CD4-positive, alpha-beta T cell (primary cell): Measurements from ENCODE around the gene NOTO. TPM values are rescaled to one million over a fixed set of nuclear protein-coding genes. Genes with fewer than 3 reads are reported as not detected.

Experiments
- ATAC-seq: fragments of 200-7000 bp; cut with Tn5 transposase; one replicate; pipeline ENCODE4 v1.10.0; 2022; ENCODE audit warnings: mild to moderate bottlenecking; ENCODE audit not compliant: poor library complexity
- CTCF ChIA-PET: fragments of 350-600 bp; sonication (Branson Sonifier 250); formaldehyde crosslinking; loops from one replicate; lab custom pipeline; 2021; ENCODE audit warnings: antibody characterized with exemption, inconsistent platforms; lab: Charles Lee
- POLR2A ChIA-PET: fragments of 350-600 bp; sonication (Branson Sonifier 250); formaldehyde crosslinking; loops from one replicate; lab custom pipeline; 2021; ENCODE audit warnings: antibody characterized with exemption, inconsistent platforms; lab: Charles Lee
- DNase-seq, 14 experiments: peaks; one replicate each; pipeline ENCODE4 v3.0.0-alpha.2; 2013 to 2020; ENCODE audit warnings: mixed read lengths in 2 of 14
- H3K27ac ChIP-seq, 2 donors: one replicate each; pipeline versions ENCODE4 v1.5.1 to v1.7.0; 2013; ENCODE audit warnings: low read length in 2 of 2, low read depth in 1 of 2, mild to moderate bottlenecking in 1 of 2
- H3K27me3 ChIP-seq, 2 experiments: 1 replicate in 1 of 2; 2 replicates in 1 of 2; pipeline versions ENCODE4 v1.6.1 to v1.7.0; 2013; ENCODE audit warnings: low read length in 2 of 2, control low read depth in 1 of 2, mild to moderate bottlenecking in 1 of 2, moderate library complexity in 1 of 2; ENCODE audit not compliant: insufficient read depth in 2 of 2, control insufficient read depth in 1 of 2
- H3K36me3 ChIP-seq: one replicate; pipeline ENCODE4 v1.6.1; 2013; ENCODE audit warnings: low read length, control low read depth; ENCODE audit not compliant: insufficient read depth
- H3K4me1 ChIP-seq: one replicate; pipeline ENCODE4 v1.6.1; 2013; ENCODE audit warnings: low read length, control low read depth; ENCODE audit not compliant: insufficient read depth
- H3K4me3 ChIP-seq: one replicate; pipeline ENCODE4 v1.5.1; 2013; ENCODE audit warnings: mild to moderate bottlenecking, low read length, moderate library complexity
- H3K9me3 ChIP-seq, 2 experiments: 1 replicate in 1 of 2; 2 replicates in 1 of 2; pipeline versions ENCODE4 v1.6.1 to v1.7.0; 2013; ENCODE audit warnings: low read length in 2 of 2, mild to moderate bottlenecking in 2 of 2, control low read depth in 1 of 2, moderate library complexity in 1 of 2; ENCODE audit not compliant: control insufficient read depth in 1 of 2, insufficient read depth in 1 of 2
- H3K27ac Mint-ChIP-seq: one replicate; pipeline ENCODE4 v1.8.0; 2020; ENCODE audit warnings: mixed read lengths
- H3K27me3 Mint-ChIP-seq: one replicate; pipeline ENCODE4 v1.8.0; 2021; ENCODE audit warnings: mixed read lengths
- H3K36me3 Mint-ChIP-seq: one replicate; pipeline ENCODE4 v1.8.0; 2021; ENCODE audit warnings: low read depth, mixed read lengths
- H3K4me1 Mint-ChIP-seq: one replicate; pipeline ENCODE4 v1.8.0; 2021; ENCODE audit warnings: low read depth, mixed read lengths
- H3K4me3 Mint-ChIP-seq: one replicate; pipeline ENCODE4 v1.8.0; 2020; ENCODE audit warnings: mild to moderate bottlenecking, mixed read lengths
- H3K9me3 Mint-ChIP-seq: one replicate; pipeline ENCODE4 v1.8.0; 2020; ENCODE audit warnings: mixed read lengths
- CTCF ChIP-seq: fragments of 200-600 bp; IDR thresholded peaks from one replicate; pipeline ENCODE4 v1.8.0; 2022; ENCODE audit warnings: antibody characterized with exemption, mild to moderate bottlenecking
- intact Hi-C, 2 experiments: fragments of 100-400 bp; cut with DNase I in 1 of 2; cut with micrococcal nuclease in 1 of 2; formaldehyde crosslinking; loops; one replicate each; pipeline versions ENCODE4 v1.15.1 to v1.9.0; 2023 to 2025; cut with DNase I, micrococcal nuclease
- total RNA-seq, 174 experiments: library from RNA in 2 of 174; stranded (reverse) in 2 of 174; gene quantifications; one replicate each; pipeline ENCODE4 v1.2.3 and lab custom pipeline; 2021 to 2026

NOTO gene
- total RNA-seq, 2 experiments from 2014 or later = not detected

DNA sequence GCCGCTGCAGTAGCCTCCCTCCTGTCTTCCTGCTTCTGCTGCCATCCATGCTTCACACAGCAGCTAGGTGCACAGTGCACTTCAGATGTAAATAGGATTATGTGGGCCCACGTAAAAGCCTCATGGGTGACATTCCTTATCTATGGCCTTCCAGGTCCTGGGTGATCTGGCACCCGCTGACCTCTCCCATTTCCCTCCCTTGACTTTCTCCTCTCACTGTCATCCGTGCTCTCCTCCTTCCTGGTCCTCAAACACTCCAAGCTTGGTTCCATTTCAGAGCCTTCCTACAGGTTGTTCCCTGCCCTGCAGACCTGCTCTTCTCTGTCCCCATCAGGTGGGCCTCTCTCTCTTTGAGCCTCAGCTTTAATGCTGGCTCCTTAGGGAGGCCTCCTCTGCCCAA is 7.6 kb downstream of the NOTO start:
- Histone ChIP-seq H3K9me3 (no peaks in the 10 kb centered on the region), H3K4me1 (peaks cover 27% of the 10 kb centered on the region), H3K27ac (no peak overlapping the region), H3K4me3 (no peak overlapping the region), H3K27me3 (peaks cover 15 to 22% of the 10 kb centered on the region in 2 experiments), H3K36me3 (no peaks in the 10 kb centered on the region)
- POLR2A ChIA-PET = no interaction called here
- Mint-ChIP-seq H3K27me3 (peaks cover 41% of the 10 kb centered on the region), H3K4me3 (no peak overlapping the region), H3K27ac (no peak overlapping the region), H3K4me1 (peaks cover 27% of the 10 kb centered on the region), H3K36me3 (peaks cover 3% of the 10 kb centered on the region), H3K9me3 (no peaks in the 10 kb centered on the region)
- no peak for TF ChIP-seq CTCF
- intact Hi-C loops = loop anchor here (5.0 to 10.0 kb wide), 3 partner anchors 82 to 1445 kb away; partner anchors contain the start of genes EGR4 (in 1 of the 2), RAB11FIP5 (in 1 of the 2) and SEMA4F (in 1 of the 2)
- ATAC-seq = no peak
- CTCF ChIA-PET = interaction anchor here (1.7 kb wide), 1 partner anchor 33 kb away, joined by 4 read pairs; no protein-coding TSS in a partner anchor
- DNase-seq = no peak

DNA sequence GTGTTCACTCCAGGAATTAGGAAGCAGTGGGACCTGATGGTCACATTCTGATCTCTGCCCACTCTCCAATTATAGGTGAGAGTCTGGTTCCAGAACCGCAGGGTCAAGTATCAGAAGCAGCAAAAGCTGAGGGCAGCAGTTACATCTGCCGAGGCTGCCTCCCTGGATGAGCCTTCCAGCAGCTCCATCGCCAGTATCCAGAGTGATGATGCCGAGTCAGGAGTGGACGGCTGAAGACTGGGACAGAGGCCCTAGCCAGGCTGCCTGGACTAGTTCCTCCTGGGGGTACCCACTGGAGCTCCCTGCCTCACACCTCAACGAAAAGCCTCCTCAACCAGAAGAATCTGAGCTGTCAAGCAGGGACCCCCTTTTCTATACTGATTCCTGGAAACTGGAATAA is 8.3 kb downstream of the NOTO start:
- Mint-ChIP-seq H3K27ac (no peak overlapping the region), H3K9me3 (no peaks in the 10 kb centered on the region), H3K4me1 (peaks cover 34% of the 10 kb centered on the region), H3K4me3 (no peak overlapping the region), H3K27me3 (peaks cover 39% of the 10 kb centered on the region), H3K36me3 (peaks cover 7% of the 10 kb centered on the region)
- DNase-seq (no peak), ATAC-seq (no peak)
- Histone ChIP-seq H3K36me3 (no peaks in the 10 kb centered on the region), H3K27me3 (peaks cover 10 to 15% of the 10 kb centered on the region in 2 experiments), H3K4me1 (peaks cover 32% of the 10 kb centered on the region), H3K9me3 (no peaks in the 10 kb centered on the region), H3K4me3 (no peak overlapping the region), H3K27ac (no peak overlapping the region)
- intact Hi-C loops = loop anchor here (5.0 to 10.0 kb wide), 3 partner anchors 82 to 1444 kb away; partner anchors contain the start of genes EGR4 (in 1 of the 2), RAB11FIP5 (in 1 of the 2) and SEMA4F (in 1 of the 2)
- no peak for TF ChIP-seq CTCF
- ChIA-PET CTCF (no interaction called here), POLR2A (no interaction called here)

GRCh38 chr2:73212098-73212447 is 9.7 kb downstream of the NOTO start:
- no peak for DNase-seq
- Histone ChIP-seq H3K27me3 (peaks cover 2 to 3% of the 10 kb centered on the region in 2 experiments), H3K27ac (no peak overlapping the region), H3K9me3 (no peaks in the 10 kb centered on the region), H3K4me3 (no peak overlapping the region), H3K4me1 (peaks cover 32% of the 10 kb centered on the region), H3K36me3 (no peaks in the 10 kb centered on the region)
- no peak for ATAC-seq
- CTCF ChIA-PET = interaction anchor here (0.6 to 4.3 kb wide), 17 partner anchors 10 to 222 kb away, joined by 3 to 52 read pairs (median 4); partner anchors contain the start of genes ALMS1, CCT7, NOTO and PRADC1
- Mint-ChIP-seq H3K27ac (peak overlapping the region; percentile 81), H3K36me3 (peaks cover 9% of the 10 kb centered on the region), H3K9me3 (no peaks in the 10 kb centered on the region), H3K4me1 (peaks cover 37% of the 10 kb centered on the region), H3K4me3 (no peak overlapping the region), H3K27me3 (peaks cover 28% of the 10 kb centered on the region)
- POLR2A ChIA-PET = interaction anchor here (0.9 to 2.7 kb wide), 5 partner anchors 12 to 82 kb away, joined by 3 to 22 read pairs (median 4); partner anchors contain the start of genes CCT7, EGR4 and PRADC1
- no peak for TF ChIP-seq CTCF
- intact Hi-C loops = loop anchor here (1.0 to 10.0 kb wide), 7 partner anchors 35 to 1443 kb away; partner anchors contain the start of genes EGR4 (in 1 of the 2), RAB11FIP5 (in 1 of the 2) and SEMA4F (in 1 of the 2)
